Left lobe of liver (tissue), 2 donors: Measurements from ENCODE around the gene CNTN4. TPM values are rescaled to one million over a fixed set of nuclear protein-coding genes. Genes with fewer than 3 reads are reported as not detected.
"Not testable (repeated sequence)": the region's sequence is repeated elsewhere in the genome, so short reads cannot be mapped to it uniquely, and the experiment has no call there.

Experiments
- ATAC-seq: fragments of 200-7000 bp; cut with Tn5 transposase; one replicate; pipeline ENCODE4 v1.9.1; 2020; ENCODE audit warnings: mild to moderate bottlenecking, moderate library complexity
- DNase-seq: peaks from one replicate; pipeline ENCODE4 v3.0.0-alpha.2; 2020; ENCODE audit warnings: low spot score
- total RNA-seq: library from RNA; stranded (reverse); gene quantifications from one replicate; pipeline ENCODE4 v1.2.1, GENCODE V29; 2021
- donor health status: DM: no; HTN: no; CAD: no; lungs with moderate emphysema.
- donor health status: DM: no; HTN: yes; CAD: no.

The CNTN4 gene
- total RNA-seq, 1 donor from 2014 or later, result 3.3 TPM

- DNase-seq, result no peak
- ATAC-seq, result no peak
Observed at GRCh38 chr3:2883283-2883682, 784.6 kb downstream of the CNTN4 start.

- ATAC-seq (no peak), DNase-seq (no peak)
Observed at GRCh38 chr3:2888592-2888991, 789.9 kb downstream of the CNTN4 start.

GRCh38 chr3:2889736-2890135, 791.1 kb downstream of the CNTN4 start:
- ATAC-seq (no peak), DNase-seq (no peak)

- ATAC-seq (peak; percentile 86), DNase-seq (no peak)
Observed at GRCh38 chr3:2896308-2896939, 797.8 kb downstream of the CNTN4 start.

GRCh38 chr3:2897821-2898220, 799.2 kb downstream of the CNTN4 start:
- ATAC-seq (no peak), DNase-seq (no peak)

GRCh38 chr3:2898591-2899353, 800.1 kb downstream of the CNTN4 start:
- DNase-seq (no peak), ATAC-seq (peak; percentile 67)

GRCh38 chr3:2904054-2904453, 805.4 kb downstream of the CNTN4 start:
- ATAC-seq (no peak), DNase-seq (no peak)

- peak; percentile 88 for ATAC-seq
- DNase-seq, result peak; percentile 62
Observed at GRCh38 chr3:2908693-2909351, 810.2 kb downstream of the CNTN4 start.

- DNase-seq (no peak), ATAC-seq (no peak)
Observed at GRCh38 chr3:2910997-2911396, 812.3 kb downstream of the CNTN4 start.

GRCh38 chr3:2915826-2916225, 817.2 kb downstream of the CNTN4 start:
- DNase-seq, result no peak
- no peak for ATAC-seq

GRCh38 chr3:2916640-2917039, 818.0 kb downstream of the CNTN4 start:
- ATAC-seq, DNase-seq: not testable (repeated sequence)

GRCh38 chr3:2920103-2920502, 821.4 kb downstream of the CNTN4 start:
- DNase-seq, result no peak
- ATAC-seq, result no peak

GRCh38 chr3:2921452-2921851, 822.8 kb downstream of the CNTN4 start:
- DNase-seq (no peak), ATAC-seq (no peak)

GRCh38 chr3:2921903-2922302, 823.2 kb downstream of the CNTN4 start:
- ATAC-seq (peak; percentile 90), DNase-seq (no peak)

- ATAC-seq (peak; percentile 34), DNase-seq (no peak)
Observed at GRCh38 chr3:2923390-2923789, 824.7 kb downstream of the CNTN4 start.

GRCh38 chr3:2927259-2927658, 828.6 kb downstream of the CNTN4 start:
- DNase-seq (no peak), ATAC-seq (no peak)

- ATAC-seq (no peak), DNase-seq (no peak)
Observed at GRCh38 chr3:2929574-2929973, 830.9 kb downstream of the CNTN4 start.

GRCh38 chr3:2931265-2931664, 832.6 kb downstream of the CNTN4 start:
- DNase-seq, result no peak
- no peak for ATAC-seq

GRCh38 chr3:2934541-2934940, 835.9 kb downstream of the CNTN4 start:
- DNase-seq, result no peak
- no peak for ATAC-seq

GRCh38 chr3:2937055-2937454, 838.4 kb downstream of the CNTN4 start:
- DNase-seq (no peak), ATAC-seq (no peak)

- DNase-seq (no peak), ATAC-seq (peak; percentile 37)
Observed at GRCh38 chr3:2937592-2937991, 838.9 kb downstream of the CNTN4 start.

GRCh38 chr3:2938711-2939110, 840.0 kb downstream of the CNTN4 start:
- ATAC-seq, result no peak
- DNase-seq, result no peak
